MCF 10A (cell line): Measurements from ENCODE around the gene CSMD2. TPM values are rescaled to one million over a fixed set of nuclear protein-coding genes. Genes with fewer than 3 reads are reported as not detected.

Experiments
- BruUV-seq: library from RNA; stranded (reverse); fragments of 400-500 nt; replicated peaks from 2 replicates; lab custom pipeline; 2021; lab: Mats Ljungman, UMichigan
- CTCF ChIA-PET: fragments of 300-600 bp; sonication (Branson Sonifier 250); formaldehyde crosslinking; extraction: SDS; loops from one replicate; lab custom pipeline; 2021; ENCODE audit warnings: antibody characterized with exemption, inconsistent platforms; lab: Yijun Ruan, JAX
- POLR2A ChIA-PET: fragments of 300-600, 350-650 bp; sonication (Branson Sonifier 250); formaldehyde crosslinking; extraction: SDS; loops from one replicate; lab custom pipeline; 2020; ENCODE audit warnings: antibody characterized with exemption, inconsistent platforms; lab: Yijun Ruan, JAX
- DNase-seq: peaks from one replicate; pipeline ENCODE4 v3.0.0-alpha.2; 2018; ENCODE audit not compliant: unreplicated experiment
- H3K27ac Mint-ChIP-seq: one replicate; pipeline ENCODE4 v1.8.0; 2022; ENCODE audit warnings: mild to moderate bottlenecking, low read depth, mixed read lengths; ENCODE audit not compliant: unreplicated experiment
- H3K27me3 Mint-ChIP-seq: one replicate; pipeline ENCODE4 v1.8.0; 2022; ENCODE audit warnings: mixed read lengths; ENCODE audit not compliant: insufficient read depth, unreplicated experiment
- H3K36me3 Mint-ChIP-seq: one replicate; pipeline ENCODE4 v1.8.0; 2022; ENCODE audit warnings: mild to moderate bottlenecking, moderate library complexity, mixed read lengths; ENCODE audit not compliant: insufficient read depth, unreplicated experiment
- H3K4me1 Mint-ChIP-seq: one replicate; pipeline ENCODE4 v1.8.0; 2022; ENCODE audit warnings: mixed read lengths; ENCODE audit not compliant: insufficient read depth, unreplicated experiment
- H3K4me3 Mint-ChIP-seq: one replicate; pipeline ENCODE4 v1.8.0; 2022; ENCODE audit warnings: mild to moderate bottlenecking, moderate library complexity, mixed read lengths; ENCODE audit not compliant: unreplicated experiment
- H3K9me3 Mint-ChIP-seq: one replicate; pipeline ENCODE4 v1.8.0; 2022; ENCODE audit warnings: mixed read lengths; ENCODE audit not compliant: unreplicated experiment
- intact Hi-C: fragments of 100-400 bp; cut with micrococcal nuclease; formaldehyde crosslinking; loops from 2 replicates; pipeline ENCODE4 v1.14.1; 2022
- total RNA-seq: library from RNA; stranded (reverse); gene quantifications from 2 replicates; pipeline ENCODE4 v1.2.3, GENCODE V29; 2022
- TF ChIP-seq, protein P1 (sequence below): fragments of 200-600 bp; IDR thresholded peaks from one replicate; pipeline ENCODE4 v1.8.0; 2022; ENCODE audit warnings: antibody characterized with exemption, mild to moderate bottlenecking; ENCODE audit not compliant: unreplicated experiment

CSMD2 gene
- total RNA-seq, 1 experiment from 2014 or later, result not detected

- intact Hi-C loops, result no loop called here
These were observed 342.6 kb downstream of the CSMD2 start for GRCh38 chr1:33822396-33822795.

GRCh38 chr1:33821291-33821690 is 343.7 kb downstream of the CSMD2 start:
- Mint-ChIP-seq H3K27me3 (no peaks in the 10 kb centered on the region), H3K4me3 (no peak overlapping the region), H3K9me3 (peaks cover 30% of the 10 kb centered on the region), H3K36me3 (no peaks in the 10 kb centered on the region), H3K27ac (no peak overlapping the region), H3K4me1 (no peaks in the 10 kb centered on the region)
- DNase-seq, result no peak
- intact Hi-C loops, result no loop called here
- ChIA-PET POLR2A (no interaction called here), CTCF (interaction anchor here (0.7 to 1.9 kb wide), 2 partner anchors 18 to 64 kb away, joined by 3 to 4 read pairs; no protein-coding TSS in a partner anchor)
- TF ChIP-seq, protein P1, sequence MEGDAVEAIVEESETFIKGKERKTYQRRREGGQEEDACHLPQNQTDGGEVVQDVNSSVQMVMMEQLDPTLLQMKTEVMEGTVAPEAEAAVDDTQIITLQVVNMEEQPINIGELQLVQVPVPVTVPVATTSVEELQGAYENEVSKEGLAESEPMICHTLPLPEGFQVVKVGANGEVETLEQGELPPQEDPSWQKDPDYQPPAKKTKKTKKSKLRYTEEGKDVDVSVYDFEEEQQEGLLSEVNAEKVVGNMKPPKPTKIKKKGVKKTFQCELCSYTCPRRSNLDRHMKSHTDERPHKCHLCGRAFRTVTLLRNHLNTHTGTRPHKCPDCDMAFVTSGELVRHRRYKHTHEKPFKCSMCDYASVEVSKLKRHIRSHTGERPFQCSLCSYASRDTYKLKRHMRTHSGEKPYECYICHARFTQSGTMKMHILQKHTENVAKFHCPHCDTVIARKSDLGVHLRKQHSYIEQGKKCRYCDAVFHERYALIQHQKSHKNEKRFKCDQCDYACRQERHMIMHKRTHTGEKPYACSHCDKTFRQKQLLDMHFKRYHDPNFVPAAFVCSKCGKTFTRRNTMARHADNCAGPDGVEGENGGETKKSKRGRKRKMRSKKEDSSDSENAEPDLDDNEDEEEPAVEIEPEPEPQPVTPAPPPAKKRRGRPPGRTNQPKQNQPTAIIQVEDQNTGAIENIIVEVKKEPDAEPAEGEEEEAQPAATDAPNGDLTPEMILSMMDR, result no peak
- no TSS peak for BruUV-seq

More at GRCh38 chr1:33822396-33822795, 342.6 kb downstream of the CSMD2 start:
- Mint-ChIP-seq H3K36me3 (no peaks in the 10 kb centered on the region), H3K9me3 (peaks cover 39% of the 10 kb centered on the region), H3K4me3 (no peak overlapping the region), H3K27ac (no peak overlapping the region), H3K27me3 (no peaks in the 10 kb centered on the region), H3K4me1 (no peaks in the 10 kb centered on the region)
- TF ChIP-seq, protein P1, result no peak
- ChIA-PET POLR2A (no interaction called here), CTCF (interaction anchor here (0.6 to 1.9 kb wide), 2 partner anchors 19 to 680 kb away, joined by 3 to 4 read pairs; no protein-coding TSS in a partner anchor)
- DNase-seq, result no peak
- no TSS peak for BruUV-seq

DNA sequence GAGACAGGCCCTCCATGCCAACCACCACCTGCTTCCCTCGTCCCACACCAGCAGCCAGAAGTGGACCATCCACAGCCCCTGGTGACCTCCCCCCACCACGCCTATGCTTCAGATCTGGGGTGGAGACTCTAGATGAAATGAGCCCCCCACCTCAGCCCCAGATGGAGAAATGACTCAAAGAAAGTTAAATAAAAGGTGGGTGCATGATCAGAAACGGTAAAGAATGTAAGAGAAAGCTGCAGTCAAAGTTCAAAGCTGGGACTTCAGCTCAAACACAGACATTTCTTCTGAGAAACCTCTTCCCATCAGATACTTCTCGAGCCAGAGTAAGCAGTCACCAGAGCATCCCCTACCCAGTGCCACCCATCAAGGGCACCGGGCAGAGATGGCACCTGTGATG is 344.2 kb downstream of the CSMD2 start:
- ChIA-PET CTCF (interaction anchor here (0.7 kb wide), 1 partner anchor 65 kb away, joined by 3 read pairs; no protein-coding TSS in a partner anchor), POLR2A (no interaction called here)
- H3K9me3 Mint-ChIP-seq, result peaks cover 30% of the 10 kb centered on the region
- no peak for DNase-seq
- H3K36me3 Mint-ChIP-seq, result no peaks in the 10 kb centered on the region
- no peaks in the 10 kb centered on the region for H3K4me1 Mint-ChIP-seq
- no peaks in the 10 kb centered on the region for H3K27me3 Mint-ChIP-seq
- TF ChIP-seq, protein P1, result no peak
- intact Hi-C loops, result no loop called here
- no peak overlapping the region for H3K4me3 Mint-ChIP-seq
- H3K27ac Mint-ChIP-seq, result no peak overlapping the region
- BruUV-seq, result no TSS peak

GRCh38 chr1:33819913-33820311 is 345.1 kb downstream of the CSMD2 start:
- no peaks in the 10 kb centered on the region for H3K27me3 Mint-ChIP-seq
- H3K4me1 Mint-ChIP-seq, result no peaks in the 10 kb centered on the region
- ChIA-PET CTCF (no interaction called here), POLR2A (no interaction called here)
- no TSS peak for BruUV-seq
- no peak overlapping the region for H3K27ac Mint-ChIP-seq
- TF ChIP-seq, protein P1, result no peak
- no peaks in the 10 kb centered on the region for H3K36me3 Mint-ChIP-seq
- no peak for DNase-seq
- no peak overlapping the region for H3K4me3 Mint-ChIP-seq
- H3K9me3 Mint-ChIP-seq, result peaks cover 26% of the 10 kb centered on the region
- intact Hi-C loops, result no loop called here
